ENCODE data around the gene ACTA1.

ACTA1 gene

GRCh38 chr1:229464672-229465071 is 30.8 kb upstream of the ACTA1 start:
- H3K4me1 ChIP-seq (ENCODE audit: control insufficient read depth, insufficient read depth, low read length, poor library complexity, severe bottlenecking), result no peaks in the 10 kb centered on the region
- H3K36me3 ChIP-seq (ENCODE audit: control insufficient read depth, insufficient read depth, low read length), result peaks cover 86% of the 10 kb centered on the region
- H3K4me3 ChIP-seq (ENCODE audit: extremely low read depth, insufficient read depth, low read length, poor library complexity, severe bottlenecking), result no peak overlapping the region
- WGBS, 2 experiments (ENCODE audit: insufficient coverage in 2 of 2), result 93 to 98% methylated on average over 4 to 5 of the region's 8 CpGs
- no peaks in the 10 kb centered on the region for H3K9me3 ChIP-seq (ENCODE audit: control insufficient read depth, low read length)
- no peak overlapping the region for H3K27ac ChIP-seq (ENCODE audit: low read depth, low read length, severe bottlenecking)

DNA sequence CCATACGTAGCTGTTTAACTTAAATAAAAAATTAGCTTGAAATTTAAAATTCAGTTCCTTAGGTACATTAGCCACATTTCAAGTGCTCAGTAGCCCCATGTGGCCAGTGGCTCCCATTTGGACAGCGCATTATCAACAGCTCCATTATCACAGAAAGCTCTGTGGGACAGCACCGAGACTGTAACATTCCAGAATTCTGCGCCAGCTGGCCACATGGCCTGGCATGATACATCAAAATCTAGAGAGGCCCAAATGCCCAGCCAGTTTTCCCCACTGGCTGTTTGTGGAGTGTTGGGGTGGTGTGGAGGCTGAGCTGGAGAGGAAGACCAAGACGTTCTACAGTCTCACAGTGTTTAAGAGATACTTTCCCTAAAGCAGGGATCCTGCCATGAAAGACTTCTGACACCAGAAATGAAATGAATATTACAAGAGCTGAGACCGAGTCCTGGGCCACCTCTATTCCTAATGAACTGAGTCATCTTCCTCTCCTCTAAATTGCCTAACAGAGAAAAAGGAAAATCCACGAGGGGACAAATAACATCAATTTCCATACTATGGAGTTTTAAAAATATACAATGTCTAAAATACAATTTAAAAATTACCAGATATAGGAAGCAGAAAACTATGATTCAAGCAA is 27.3 kb upstream of the ACTA1 start:
- peaks cover 92% of the 10 kb centered on the region for H3K36me3 ChIP-seq (ENCODE audit: control insufficient read depth, insufficient read depth, low read length)
- H3K4me3 ChIP-seq (ENCODE audit: extremely low read depth, insufficient read depth, low read length, poor library complexity, severe bottlenecking), result no peak overlapping the region
- H3K4me1 ChIP-seq (ENCODE audit: control insufficient read depth, insufficient read depth, low read length, poor library complexity, severe bottlenecking), result no peaks in the 10 kb centered on the region
- H3K9me3 ChIP-seq (ENCODE audit: control insufficient read depth, low read length), result no peaks in the 10 kb centered on the region
- WGBS, 2 experiments (ENCODE audit: insufficient coverage in 2 of 2), result 83 to 97% methylated on average over 3 to 5 of the region's 7 CpGs
- no peak overlapping the region for H3K27ac ChIP-seq (ENCODE audit: low read depth, low read length, severe bottlenecking)

DNA sequence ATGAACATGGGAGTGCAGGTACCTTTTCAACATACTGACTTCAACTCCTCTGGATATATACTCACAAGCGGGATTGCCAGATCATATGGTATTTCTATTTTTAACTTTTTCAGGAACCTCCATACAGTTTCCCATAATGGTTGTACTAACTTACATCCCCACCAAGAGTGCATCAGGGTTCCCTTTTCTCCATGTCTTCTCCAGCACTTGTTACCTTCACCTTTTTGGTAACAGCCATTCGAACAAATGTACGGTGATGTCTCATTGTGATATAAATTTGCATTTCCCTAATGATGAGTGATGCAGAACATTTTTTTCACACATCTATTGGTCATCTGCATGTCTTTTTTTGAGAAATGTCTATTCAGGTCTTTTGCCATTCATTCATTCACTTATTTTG is 25.9 kb upstream of the ACTA1 start:
- Histone ChIP-seq H3K27ac (ENCODE audit: low read depth, low read length, severe bottlenecking) (no peak overlapping the region), H3K9me3 (ENCODE audit: control insufficient read depth, low read length) (no peaks in the 10 kb centered on the region), H3K36me3 (ENCODE audit: control insufficient read depth, insufficient read depth, low read length) (peaks cover 86% of the 10 kb centered on the region), H3K4me3 (ENCODE audit: extremely low read depth, insufficient read depth, low read length, poor library complexity, severe bottlenecking) (no peak overlapping the region), H3K4me1 (ENCODE audit: control insufficient read depth, insufficient read depth, low read length, poor library complexity, severe bottlenecking) (no peaks in the 10 kb centered on the region)
- WGBS, 2 experiments (ENCODE audit: insufficient coverage in 2 of 2), result 82 to 100% methylated on average over 1 to 3 of the region's 3 CpGs

DNA sequence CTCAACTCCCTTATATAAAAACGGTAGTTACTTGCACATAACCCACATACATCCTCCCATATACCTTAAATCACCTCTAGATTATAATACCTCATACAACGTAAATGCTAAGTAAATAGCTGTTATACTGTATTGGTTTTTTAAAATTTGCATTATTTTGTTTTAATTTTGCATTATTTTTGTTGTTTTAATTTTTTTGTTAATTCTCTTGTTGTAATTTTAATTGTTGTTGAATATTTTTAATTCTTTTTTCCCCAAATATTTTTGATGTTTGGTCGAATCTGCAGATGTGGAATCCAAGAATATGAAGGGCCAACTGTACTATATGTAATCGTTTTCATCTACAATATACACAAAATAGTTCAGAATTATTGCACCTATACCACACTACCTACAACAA is 23.5 kb upstream of the ACTA1 start:
- Histone ChIP-seq H3K9me3 (ENCODE audit: control insufficient read depth, low read length) (no peaks in the 10 kb centered on the region), H3K4me1 (ENCODE audit: control insufficient read depth, insufficient read depth, low read length, poor library complexity, severe bottlenecking) (no peaks in the 10 kb centered on the region), H3K27ac (ENCODE audit: low read depth, low read length, severe bottlenecking) (no peak overlapping the region), H3K36me3 (ENCODE audit: control insufficient read depth, insufficient read depth, low read length) (peaks cover 74% of the 10 kb centered on the region), H3K4me3 (ENCODE audit: extremely low read depth, insufficient read depth, low read length, poor library complexity, severe bottlenecking) (no peak overlapping the region)
- 100% methylated on average over 1 of the region's 4 CpGs; no CpG with 5 or more reads in 1 of the 2 experiments for WGBS, 2 experiments (ENCODE audit: insufficient coverage in 2 of 2)

DNA sequence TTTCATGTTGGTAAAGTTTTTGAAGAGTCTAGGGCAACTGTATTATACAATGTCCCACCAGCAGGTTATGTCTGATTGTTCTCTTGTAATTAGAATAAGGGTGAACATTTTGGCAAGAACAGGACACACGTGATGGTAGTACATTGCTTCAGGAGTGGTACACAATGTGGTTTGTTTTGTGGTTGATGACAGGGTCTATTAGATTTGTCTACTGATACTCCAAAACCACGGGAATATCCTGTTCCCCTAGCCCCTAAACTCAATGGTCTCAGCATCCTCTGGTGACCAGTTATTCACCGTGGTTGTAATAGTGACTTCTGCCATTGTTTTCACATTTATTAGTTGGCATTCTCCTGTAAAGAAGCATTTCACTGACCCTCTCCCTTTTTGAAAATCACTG is 22.1 kb upstream of the ACTA1 start:
- WGBS, 2 experiments (ENCODE audit: insufficient coverage in 2 of 2), result 100% methylated on average over 2 of the region's 3 CpGs; no CpG with 5 or more reads in 1 of the 2 experiments
- no peaks in the 10 kb centered on the region for H3K4me1 ChIP-seq (ENCODE audit: control insufficient read depth, insufficient read depth, low read length, poor library complexity, severe bottlenecking)
- peaks cover 74% of the 10 kb centered on the region for H3K36me3 ChIP-seq (ENCODE audit: control insufficient read depth, insufficient read depth, low read length)
- H3K27ac ChIP-seq (ENCODE audit: low read depth, low read length, severe bottlenecking), result no peak overlapping the region
- H3K4me3 ChIP-seq (ENCODE audit: extremely low read depth, insufficient read depth, low read length, poor library complexity, severe bottlenecking), result no peak overlapping the region
- H3K9me3 ChIP-seq (ENCODE audit: control insufficient read depth, low read length), result no peaks in the 10 kb centered on the region

DNA sequence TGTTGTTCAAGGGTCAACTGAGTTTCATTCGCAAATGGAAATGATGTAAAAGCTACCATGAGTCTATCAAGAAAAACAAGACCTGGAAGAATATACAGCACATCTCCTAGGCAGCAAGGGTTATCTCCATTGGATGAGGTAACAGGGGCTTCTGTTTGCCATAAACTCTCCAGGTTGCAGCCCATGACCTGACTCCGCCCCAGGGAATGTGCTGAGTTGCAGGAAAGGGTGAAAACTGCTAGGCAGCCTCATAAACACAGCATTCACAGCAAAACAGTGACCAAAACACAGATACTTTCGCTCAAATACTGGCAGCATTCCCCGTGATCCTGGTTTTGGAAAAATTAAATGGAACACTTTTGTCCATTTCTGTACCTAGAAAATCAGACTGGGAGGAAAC is 20.2 kb upstream of the ACTA1 start:
- Histone ChIP-seq H3K9me3 (ENCODE audit: control insufficient read depth, low read length) (no peaks in the 10 kb centered on the region), H3K36me3 (ENCODE audit: control insufficient read depth, insufficient read depth, low read length) (peaks cover 69% of the 10 kb centered on the region), H3K4me3 (ENCODE audit: extremely low read depth, insufficient read depth, low read length, poor library complexity, severe bottlenecking) (no peak overlapping the region), H3K27ac (ENCODE audit: low read depth, low read length, severe bottlenecking) (no peak overlapping the region), H3K4me1 (ENCODE audit: control insufficient read depth, insufficient read depth, low read length, poor library complexity, severe bottlenecking) (no peaks in the 10 kb centered on the region)
- WGBS, 2 experiments (ENCODE audit: insufficient coverage in 2 of 2), result 78 to 100% methylated on average over 3 of the region's 4 CpGs

DNA sequence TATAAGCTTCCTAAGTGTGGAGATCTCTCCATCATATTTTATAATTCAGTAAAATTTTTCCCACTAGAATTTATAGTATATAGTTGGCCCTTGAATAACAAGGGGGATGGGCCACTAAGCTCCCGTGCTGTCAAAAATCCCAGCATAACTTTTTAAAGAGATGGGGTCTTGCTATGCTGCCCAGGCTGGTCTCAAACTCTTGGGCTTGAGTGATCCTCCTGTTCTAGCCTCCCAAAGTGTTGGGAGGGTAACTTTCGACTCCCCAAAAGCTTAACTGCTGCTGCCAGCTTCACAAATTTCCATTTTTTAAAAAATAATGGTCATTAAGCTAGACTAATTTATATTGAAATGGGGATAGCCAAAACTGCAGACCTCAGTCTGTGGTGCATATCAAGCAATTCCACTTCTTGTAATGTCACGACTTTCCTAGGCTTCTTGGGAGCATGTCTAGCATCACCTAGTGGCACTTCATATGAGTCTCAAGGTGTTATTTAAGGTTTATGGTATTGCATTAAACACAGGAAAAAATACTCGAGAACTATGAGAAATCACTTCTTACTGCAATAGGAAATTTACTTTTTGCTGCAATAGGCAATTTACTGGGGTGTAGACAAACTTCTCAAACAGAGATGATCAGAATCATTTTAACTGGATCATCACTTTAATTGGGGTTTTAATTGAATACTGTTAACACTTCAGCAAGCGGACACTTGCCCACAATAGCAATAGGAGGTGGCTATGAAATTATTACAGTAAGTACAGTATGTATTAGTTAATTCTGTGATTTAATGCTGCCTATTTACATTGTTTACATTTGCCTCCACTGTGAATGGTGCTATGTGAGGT is 19.3 kb upstream of the ACTA1 start:
- H3K4me3 ChIP-seq (ENCODE audit: extremely low read depth, insufficient read depth, low read length, poor library complexity, severe bottlenecking), result no peak overlapping the region
- H3K9me3 ChIP-seq (ENCODE audit: control insufficient read depth, low read length), result no peaks in the 10 kb centered on the region
- peaks cover 2% of the 10 kb centered on the region for H3K4me1 ChIP-seq (ENCODE audit: control insufficient read depth, insufficient read depth, low read length, poor library complexity, severe bottlenecking)
- no peak overlapping the region for H3K27ac ChIP-seq (ENCODE audit: low read depth, low read length, severe bottlenecking)
- peaks cover 70% of the 10 kb centered on the region for H3K36me3 ChIP-seq (ENCODE audit: control insufficient read depth, insufficient read depth, low read length)
- WGBS, 2 experiments (ENCODE audit: insufficient coverage in 2 of 2), result 60 to 100% methylated on average over 1 of the region's 5 CpGs

DNA sequence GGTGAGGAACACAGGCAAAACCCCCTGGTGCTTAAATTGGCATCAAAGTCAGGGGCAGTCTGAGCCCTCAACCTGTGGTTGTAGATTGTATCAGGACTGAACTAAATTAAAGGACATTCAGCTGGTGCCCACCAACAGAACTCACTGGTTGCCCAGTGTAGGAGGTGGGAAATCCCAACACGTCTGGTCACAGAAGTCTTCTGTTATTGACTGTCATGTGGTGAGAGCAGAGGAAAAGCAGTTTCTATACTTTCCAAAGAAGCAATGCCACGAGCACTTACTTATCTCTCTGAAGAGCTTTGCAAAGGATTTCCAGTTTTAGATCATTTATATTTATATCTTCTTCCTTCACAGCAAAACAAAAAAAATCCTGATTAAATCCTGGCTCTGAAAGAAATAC is 15.0 kb upstream of the ACTA1 start:
- 83% methylated on average over 1 of the region's 2 CpGs; no CpG with 5 or more reads in 1 of the 2 experiments for WGBS, 2 experiments (ENCODE audit: insufficient coverage in 2 of 2)
- Histone ChIP-seq H3K4me1 (ENCODE audit: control insufficient read depth, insufficient read depth, low read length, poor library complexity, severe bottlenecking) (peaks cover 11% of the 10 kb centered on the region), H3K27ac (ENCODE audit: low read depth, low read length, severe bottlenecking) (no peak overlapping the region), H3K36me3 (ENCODE audit: control insufficient read depth, insufficient read depth, low read length) (peaks cover 70% of the 10 kb centered on the region), H3K9me3 (ENCODE audit: control insufficient read depth, low read length) (no peaks in the 10 kb centered on the region), H3K4me3 (ENCODE audit: extremely low read depth, insufficient read depth, low read length, poor library complexity, severe bottlenecking) (no peak overlapping the region)

DNA sequence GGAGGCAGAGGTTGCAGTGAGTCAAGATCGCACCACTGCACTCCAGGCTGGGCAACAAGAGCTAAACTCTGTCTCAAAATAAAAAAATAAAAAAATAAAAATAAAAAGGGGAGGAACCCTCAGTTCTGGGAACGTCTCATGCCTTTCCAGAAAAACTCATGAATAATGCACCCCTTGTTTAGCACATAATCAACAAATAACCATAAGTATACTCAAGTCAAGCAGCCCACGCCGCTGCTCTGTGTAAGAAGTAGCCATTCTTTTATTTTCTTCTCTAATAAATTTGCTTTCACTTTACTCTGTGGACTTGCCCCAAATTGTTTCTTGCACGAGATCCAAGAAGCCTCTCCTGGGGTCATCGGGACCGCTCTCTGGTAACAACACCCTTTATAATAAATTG is 14.5 kb upstream of the ACTA1 start:
- H3K36me3 ChIP-seq (ENCODE audit: control insufficient read depth, insufficient read depth, low read length), result peaks cover 70% of the 10 kb centered on the region
- WGBS, 2 experiments (ENCODE audit: insufficient coverage in 2 of 2), result 93% methylated on average over 3 of the region's 7 CpGs; no CpG with 5 or more reads in 1 of the 2 experiments

GRCh38 chr1:229447809-229448252 is 13.9 kb upstream of the ACTA1 start:
- Histone ChIP-seq H3K4me1 (ENCODE audit: control insufficient read depth, insufficient read depth, low read length, poor library complexity, severe bottlenecking) (peaks cover 11% of the 10 kb centered on the region), H3K9me3 (ENCODE audit: control insufficient read depth, low read length) (no peaks in the 10 kb centered on the region), H3K27ac (ENCODE audit: low read depth, low read length, severe bottlenecking) (no peak overlapping the region), H3K4me3 (ENCODE audit: extremely low read depth, insufficient read depth, low read length, poor library complexity, severe bottlenecking) (no peak overlapping the region), H3K36me3 (ENCODE audit: control insufficient read depth, insufficient read depth, low read length) (peaks cover 71% of the 10 kb centered on the region)
- 91 to 93% methylated on average over 6 to 9 of the region's 11 CpGs for WGBS, 2 experiments (ENCODE audit: insufficient coverage in 2 of 2)

More for the DNA sequence above, 14.5 kb upstream of the ACTA1 start:
- H3K4me1 ChIP-seq (ENCODE audit: control insufficient read depth, insufficient read depth, low read length, poor library complexity, severe bottlenecking), result peaks cover 11% of the 10 kb centered on the region
- H3K27ac ChIP-seq (ENCODE audit: low read depth, low read length, severe bottlenecking), result no peak overlapping the region
- no peaks in the 10 kb centered on the region for H3K9me3 ChIP-seq (ENCODE audit: control insufficient read depth, low read length)
- no peak overlapping the region for H3K4me3 ChIP-seq (ENCODE audit: extremely low read depth, insufficient read depth, low read length, poor library complexity, severe bottlenecking)

DNA sequence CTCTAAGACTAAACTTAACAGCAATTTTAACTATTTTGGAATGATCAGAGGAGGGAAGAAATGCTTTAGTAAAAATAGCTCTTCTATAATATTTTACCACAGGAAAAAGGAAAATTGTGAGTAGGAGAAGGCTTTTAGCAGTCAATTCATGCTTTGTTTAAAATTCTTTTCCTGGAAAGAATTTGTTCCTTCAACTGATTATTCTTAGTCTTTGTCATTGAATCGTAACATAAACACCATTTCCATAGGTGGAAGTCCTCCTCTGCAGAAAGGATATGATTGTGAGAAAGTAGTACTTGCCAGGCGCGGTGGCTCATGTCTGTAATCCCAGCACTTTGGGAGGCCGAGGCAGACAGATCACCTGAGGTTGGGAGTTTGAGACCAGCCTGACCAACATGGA is 11.9 kb upstream of the ACTA1 start:
- Histone ChIP-seq H3K4me1 (ENCODE audit: control insufficient read depth, insufficient read depth, low read length, poor library complexity, severe bottlenecking) (peaks cover 11% of the 10 kb centered on the region), H3K4me3 (ENCODE audit: extremely low read depth, insufficient read depth, low read length, poor library complexity, severe bottlenecking) (no peak overlapping the region), H3K36me3 (ENCODE audit: control insufficient read depth, insufficient read depth, low read length) (peaks cover 66% of the 10 kb centered on the region), H3K27ac (ENCODE audit: low read depth, low read length, severe bottlenecking) (no peak overlapping the region), H3K9me3 (ENCODE audit: control insufficient read depth, low read length) (no peaks in the 10 kb centered on the region)
- WGBS, 2 experiments (ENCODE audit: insufficient coverage in 2 of 2), result 86 to 100% methylated on average over 3 of the region's 4 CpGs
